Body of pancreas (tissue), 4 donors: Measurements from ENCODE around the gene ZPR1. TPM values are rescaled to one million over a fixed set of nuclear protein-coding genes. Genes with fewer than 3 reads are reported as not detected.

Source experiments
- ATAC-seq: fragments of 150-250 bp; one replicate; pipeline ENCODE4 v1.9.1; 2016
- DNase-seq, 4 donors: peaks; one replicate each; pipeline ENCODE4 v3.0.0-alpha.2; 2019
- H3K27ac ChIP-seq, 4 donors: fragments of 200-600 bp; sonication (generic); 1 replicate in 3 of 4; 2 replicates in 1 of 4; pipeline versions ENCODE4 v1.5.1 to v1.6.1; 2016 to 2019; ENCODE audit warnings: mild to moderate bottlenecking in 1 of 4, mixed read lengths in 1 of 4, moderate library complexity in 1 of 4
- H3K27me3 ChIP-seq, 2 donors: fragments of 200-600 bp; sonication (generic); one replicate each; pipeline ENCODE4 v1.6.0; 2016; ENCODE audit warnings: mild to moderate bottlenecking in 1 of 2
- H3K36me3 ChIP-seq, 2 donors: fragments of 200-600 bp; sonication (generic); replicated peaks in 1 of 2; 2 replicates each; pipeline ENCODE4 v1.5.1; 2016; ENCODE audit warnings: low read depth in 2 of 2; ENCODE audit not compliant: insufficient read depth in 1 of 2
- H3K4me1 ChIP-seq: fragments of 200-600 bp; sonication (generic); one replicate; pipeline ENCODE4 v1.6.0; 2016
- H3K4me3 ChIP-seq, 2 donors: fragments of 200-600 bp; sonication (generic); 1 replicate in 1 of 2; 2 replicates in 1 of 2; pipeline ENCODE4 v1.5.1; 2016 to 2019
- H3K9me3 ChIP-seq, 3 donors: fragments of 200-600 bp; sonication (generic); 1 replicate in 2 of 3; 2 replicates in 1 of 3; pipeline ENCODE4 v1.5.1; 2016
- POLR2A ChIP-seq, 3 donors: fragments of 450-650 bp; IDR thresholded peaks; one replicate each; pipeline ENCODE4 v1.6.1; 2016; ENCODE audit warnings: antibody characterized with exemption in 3 of 3, mild to moderate bottlenecking in 2 of 3
- WGBS, 2 donors: methylation state at CpG; one replicate each; pipeline ENCODE4 v1.1.5; 2017; 5-methylcytosine and 5-hydroxymethylcytosine counted together
- intact Hi-C: fragments of 100-400 bp; cut with DNase I; formaldehyde crosslinking; loops from one replicate; pipeline ENCODE4 v1.15.1; 2023
- total RNA-seq, 2 donors: library from RNA; depleted of rRNA; stranded (reverse); fragments of >200 nt; gene quantifications; one replicate each; pipeline ENCODE4 v1.1.0, GENCODE V29; 2016
- TF ChIP-seq, protein P1 (sequence below), 7 experiments: fragments of 450-650 bp in 4 of 7; fragments of 200-600 bp in 3 of 7; sonication (generic) in 3 of 7; IDR thresholded peaks; one replicate each; pipeline ENCODE4 v1.5.1; 2016 to 2019; ENCODE audit warnings: antibody characterized with exemption in 7 of 7

The ZPR1 gene
- total RNA-seq, 2 donors from 2014 or later = 4.3 to 36.6 TPM

- Histone ChIP-seq H3K36me3 (no peaks in the 10 kb centered on the region), H3K27ac (no peak overlapping the region), H3K27me3 (no peaks in the 10 kb centered on the region), H3K9me3 (no peaks in the 10 kb centered on the region), H3K4me3 (no peak overlapping the region), H3K4me1 (peaks cover 15% of the 10 kb centered on the region)
- ATAC-seq (no peak), DNase-seq (no peak)
- intact Hi-C loops = no loop called here
- no peak for TF ChIP-seq POLR2A (IDR thresholded peaks at IDR 0.05)
- TF ChIP-seq, protein P1, sequence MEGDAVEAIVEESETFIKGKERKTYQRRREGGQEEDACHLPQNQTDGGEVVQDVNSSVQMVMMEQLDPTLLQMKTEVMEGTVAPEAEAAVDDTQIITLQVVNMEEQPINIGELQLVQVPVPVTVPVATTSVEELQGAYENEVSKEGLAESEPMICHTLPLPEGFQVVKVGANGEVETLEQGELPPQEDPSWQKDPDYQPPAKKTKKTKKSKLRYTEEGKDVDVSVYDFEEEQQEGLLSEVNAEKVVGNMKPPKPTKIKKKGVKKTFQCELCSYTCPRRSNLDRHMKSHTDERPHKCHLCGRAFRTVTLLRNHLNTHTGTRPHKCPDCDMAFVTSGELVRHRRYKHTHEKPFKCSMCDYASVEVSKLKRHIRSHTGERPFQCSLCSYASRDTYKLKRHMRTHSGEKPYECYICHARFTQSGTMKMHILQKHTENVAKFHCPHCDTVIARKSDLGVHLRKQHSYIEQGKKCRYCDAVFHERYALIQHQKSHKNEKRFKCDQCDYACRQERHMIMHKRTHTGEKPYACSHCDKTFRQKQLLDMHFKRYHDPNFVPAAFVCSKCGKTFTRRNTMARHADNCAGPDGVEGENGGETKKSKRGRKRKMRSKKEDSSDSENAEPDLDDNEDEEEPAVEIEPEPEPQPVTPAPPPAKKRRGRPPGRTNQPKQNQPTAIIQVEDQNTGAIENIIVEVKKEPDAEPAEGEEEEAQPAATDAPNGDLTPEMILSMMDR (IDR thresholded peaks at IDR 0.05) = no peak
- WGBS, 2 donors = 96% methylated on average over 2 of the region's 2 CpGs
These were observed 12.8 kb upstream of the ZPR1 start for GRCh38 chr11:116800610-116801009.

DNA sequence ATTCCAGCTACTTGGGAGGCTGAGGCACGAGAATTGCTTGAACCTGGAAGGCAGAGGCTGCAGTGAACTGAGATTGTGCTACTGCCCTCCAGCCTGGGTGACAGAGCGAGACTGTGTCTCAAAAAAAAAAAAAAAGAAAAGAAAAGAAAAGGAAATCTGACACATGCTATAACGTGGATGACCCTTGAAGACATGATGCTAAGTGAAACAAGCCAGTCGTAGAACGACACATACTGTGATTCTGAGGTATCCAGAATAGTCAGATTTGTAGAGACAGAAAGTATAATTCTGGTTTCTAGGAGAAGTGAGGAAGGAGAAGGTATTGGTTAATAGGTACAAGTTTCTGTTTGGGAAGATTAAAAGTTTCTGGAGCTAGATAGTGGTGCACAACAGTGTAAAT is 10.5 kb upstream of the ZPR1 start:
- H3K27me3 ChIP-seq = no peaks in the 10 kb centered on the region
- no peak for ATAC-seq
- TF ChIP-seq, protein P1 (IDR thresholded peaks at IDR 0.05) = no peak
- TF ChIP-seq POLR2A (IDR thresholded peaks at IDR 0.05) = no peak
- no peak overlapping the region for H3K27ac ChIP-seq
- no peaks in the 10 kb centered on the region for H3K9me3 ChIP-seq
- intact Hi-C loops = loop anchor here (10.0 kb wide), 1 partner anchor 306 kb away; no protein-coding TSS in a partner anchor
- H3K4me3 ChIP-seq = no peak overlapping the region
- no peaks in the 10 kb centered on the region for H3K36me3 ChIP-seq
- DNase-seq = no peak
- H3K4me1 ChIP-seq = peaks cover 15% of the 10 kb centered on the region
- 86 to 91% methylated on average over 5 of the region's 5 CpGs for WGBS, 2 donors

DNA sequence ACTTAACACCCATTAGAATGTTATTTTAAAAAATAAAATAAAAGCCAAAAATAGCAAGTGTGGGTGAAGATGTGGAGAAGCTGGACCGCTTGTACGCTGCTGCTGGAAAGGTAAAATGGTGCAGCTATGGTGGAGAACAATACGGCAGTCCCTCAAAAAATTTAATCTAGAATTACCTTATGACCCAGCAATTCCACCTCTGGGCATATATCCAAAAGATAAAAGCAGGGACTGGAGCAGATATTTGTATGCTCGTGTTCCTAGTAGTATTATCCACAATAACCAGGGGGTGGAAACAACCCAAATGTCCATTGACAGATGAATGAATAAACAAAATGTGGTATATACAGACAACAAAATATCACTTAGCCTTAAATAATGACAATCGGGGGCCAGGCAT is 10.0 kb upstream of the ZPR1 start:
- intact Hi-C loops = loop anchor here (10.0 kb wide), 1 partner anchor 307 kb away; no protein-coding TSS in a partner anchor
- 30 to 37% methylated on average over 5 of the region's 5 CpGs for WGBS, 2 donors

DNA sequence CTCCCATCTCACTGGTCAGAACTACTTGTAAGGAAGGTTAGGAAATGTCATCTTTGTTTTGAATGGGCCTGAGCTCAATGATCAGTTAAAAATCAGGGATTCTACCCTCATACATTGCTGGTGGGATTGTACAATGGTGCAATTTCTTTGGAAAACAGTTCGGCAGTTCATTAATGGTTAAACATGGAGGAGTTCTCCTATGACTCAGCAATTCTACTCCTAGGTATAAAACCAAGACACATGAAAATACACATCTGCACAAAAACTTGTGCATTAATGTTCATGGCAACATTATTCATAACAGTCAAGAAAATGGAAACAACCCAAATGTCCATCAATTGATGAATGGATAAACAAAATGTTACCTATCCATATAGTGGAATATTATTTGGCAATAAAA is 8.7 kb upstream of the ZPR1 start:
- intact Hi-C loops = loop anchor here (10.0 kb wide), 1 partner anchor 308 kb away; no protein-coding TSS in a partner anchor
- WGBS, 2 donors = 80 to 82% methylated on average over 1 of the region's 1 CpG
- ATAC-seq = no peak

More for the DNA sequence above, 10.0 kb upstream of the ZPR1 start:
- Histone ChIP-seq H3K36me3 (no peaks in the 10 kb centered on the region), H3K27ac (peak overlapping the region in 1 of 4 donors; percentile 15), H3K27me3 (no peaks in the 10 kb centered on the region), H3K9me3 (no peaks in the 10 kb centered on the region), H3K4me1 (peaks cover 19% of the 10 kb centered on the region), H3K4me3 (no peak overlapping the region)
- ATAC-seq (peak; percentile 72), DNase-seq (peak in 1 of 4 donors; percentile 30)
- TF ChIP-seq POLR2A (IDR thresholded peaks at IDR 0.05) = no peak
- TF ChIP-seq, protein P1 (IDR thresholded peaks at IDR 0.05) = no peak

More for the DNA sequence above, 8.7 kb upstream of the ZPR1 start:
- Histone ChIP-seq H3K4me1 (peaks cover 32% of the 10 kb centered on the region), H3K9me3 (no peaks in the 10 kb centered on the region), H3K4me3 (no peak overlapping the region), H3K27ac (no peak overlapping the region), H3K36me3 (no peaks in the 10 kb centered on the region), H3K27me3 (no peaks in the 10 kb centered on the region)
- DNase-seq = no peak
- TF ChIP-seq, protein P1 (IDR thresholded peaks at IDR 0.05) = no peak
- no peak for TF ChIP-seq POLR2A (IDR thresholded peaks at IDR 0.05)
